ENCODE data around the gene LRIG1. TPM values are rescaled to one million over a fixed set of nuclear protein-coding genes. Genes with fewer than 3 reads are reported as not detected.

The LRIG1 gene
- total and polyA plus RNA-seq, 9 of the 15 experiments (the other 6 are each of a cell fraction or from before 2014, with no cell fraction given) = 0.05 to 0.38 (median 0.13) TPM; not detected in 3

GRCh38 chr3:66473692-66474091 is 27.1 kb downstream of the LRIG1 start:
- FAIRE-seq = no peak
- ChIA-PET CTCF (ENCODE audit: low intra/inter-chr PET ratio) (no interaction called here), POLR2A (no interaction called here)
- H3K4me3 ChIP-seq = no peak overlapping the region
- H3K36me3 ChIP-seq (ENCODE audit: control insufficient read depth, insufficient read depth, low read length) = no peaks in the 10 kb centered on the region
- no peak for TF ChIP-seq SMARCA4 (IDR thresholded peaks at IDR 0.05)
- no peak for TF ChIP-seq ERF (CRISPR knock-in tag; IDR thresholded peaks at IDR 0.05)
- TF ChIP-seq NFATC3 (IDR thresholded peaks at IDR 0.05) = no peak
- no peak for TF ChIP-seq SIRT6 (IDR thresholded peaks at IDR 0.05; ENCODE audit: low read depth, low read length)
- TF ChIP-seq ZBTB49 (CRISPR knock-in tag; IDR thresholded peaks at IDR 0.05; ENCODE audit: borderline replicate concordance) = no peak
- TF ChIP-seq HNRNPH1 (optimal IDR thresholded peaks at IDR 0.05; ENCODE audit: low read depth, low read length) = no peak
- no peak for TF ChIP-seq MTF1 (CRISPR knock-in tag; IDR thresholded peaks at IDR 0.05; ENCODE audit: borderline replicate concordance)
- no peak overlapping the region for H3K27ac ChIP-seq (ENCODE audit: extremely low read depth, low read depth, low read length)
- no peaks in the 10 kb centered on the region for H3K4me1 ChIP-seq (replicated peaks in 1 of 2; ENCODE audit: control insufficient read depth in 2 of 2, insufficient read depth in 2 of 2, low read length in 2 of 2)
- no TSS peak for BruUV-seq (replicated peaks)
- DNase-seq (ENCODE audit: extremely low read depth in 1 of 4, low spot score in 3 of 4) = no peak
- no peaks in the 10 kb centered on the region for H3K79me2 ChIP-seq (ENCODE audit: control insufficient read depth, insufficient read depth, low read length)
- WGBS (ENCODE audit: insufficient coverage, low coverage, missing lambda C conversion rate) = 0% methylated on average over 11 of the region's 11 CpGs
- H3K9ac ChIP-seq (ENCODE audit: insufficient read depth in 1 of 2, low read depth in 2 of 2, low read length in 2 of 2) = no peak overlapping the region
- in situ Hi-C loops (cut with MboI) = no loop called here
- H2AFZ ChIP-seq (ENCODE audit: low read depth, low read length) = no peak overlapping the region
- peaks cover 3 to 6% of the 10 kb centered on the region in 2 experiments; a peak in 3 of 5 replicates for H3K27me3 ChIP-seq (ENCODE audit: control insufficient read depth in 2 of 2, insufficient read depth in 2 of 2, low read length in 2 of 2)
- no peak overlapping the region for H3K4me2 ChIP-seq (ENCODE audit: insufficient read depth, low read length)
- no peak for ATAC-seq
- intact Hi-C loops (cut with micrococcal nuclease) = no loop called here
- no peaks in the 10 kb centered on the region; the same call in 1 of the 2 replicates for H4K20me1 ChIP-seq (replicated peaks; ENCODE audit: control insufficient read depth, insufficient read depth, low read length)
- H3K9me1 ChIP-seq (ENCODE audit: control insufficient read depth, insufficient read depth, low read length) = no peaks in the 10 kb centered on the region
- H3K9me3 ChIP-seq (replicated peaks; ENCODE audit: control insufficient read depth, insufficient read depth, low read depth, low read length) = no peaks in the 10 kb centered on the region
